ENCODE results near the gene TNPO3. TPM values are rescaled to one million over a fixed set of nuclear protein-coding genes. Genes with fewer than 3 reads are reported as not detected.
A peak's percentile ranks its signal among the peaks of the same experiment; 100 is the strongest.

Gene TNPO3
- total RNA-seq = 52.5 and 53.2 TPM in 2 replicates

DNA sequence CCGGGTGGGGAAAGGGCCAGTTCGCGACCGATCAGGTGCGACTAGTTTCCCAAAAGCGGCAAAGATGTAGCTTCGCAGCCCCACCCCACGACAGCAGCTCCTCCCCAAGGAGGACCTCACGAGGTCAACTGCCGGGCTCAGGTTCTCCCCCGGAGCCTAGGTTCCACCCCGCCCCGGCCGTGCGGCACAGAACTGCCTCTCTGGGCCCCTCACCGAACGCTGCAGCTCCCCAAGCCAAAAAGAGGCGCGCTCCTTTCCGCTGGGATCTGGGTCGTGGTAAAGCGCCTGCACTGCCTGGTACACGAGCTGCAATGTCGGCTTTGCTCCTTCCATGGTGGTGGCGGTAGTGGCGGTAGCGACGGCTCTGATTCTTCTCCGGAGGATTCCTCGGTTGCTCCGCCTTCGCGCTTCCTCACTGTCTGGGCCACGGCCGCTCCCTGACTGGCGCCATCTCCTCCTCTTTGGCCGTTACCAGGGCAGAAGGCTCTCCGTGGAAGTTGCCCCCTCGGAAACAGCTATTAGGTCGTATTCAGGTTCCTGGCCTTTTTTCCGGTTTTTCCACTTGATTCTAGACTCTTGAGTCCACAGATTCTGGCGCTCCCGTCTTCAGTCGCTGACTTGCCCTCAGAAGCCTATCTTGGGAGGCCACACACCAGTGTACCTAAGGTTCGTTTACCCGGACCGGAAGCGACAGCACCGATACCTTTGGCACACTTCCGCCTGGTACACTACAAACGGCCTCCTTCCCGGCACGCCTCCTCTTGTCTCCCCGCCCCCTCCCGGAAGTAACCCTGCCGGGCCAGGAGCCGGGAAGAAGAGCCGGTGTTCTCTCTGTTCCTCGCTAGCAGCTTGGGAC is at the start of gene TNPO3:
TSS of gene TNPO3 (minus strand) at position 674 of the 856 bp plus-strand sequence. CDS start at position 333, 341 bp downstream.
- H3K4me3 ChIP-seq (ENCODE audit: low read depth, low read length) = peak within 1 kb of the TSS; percentile 89
- DNase-seq (ENCODE audit: low read depth) = no peak
- TF ChIP-seq, protein P1, sequence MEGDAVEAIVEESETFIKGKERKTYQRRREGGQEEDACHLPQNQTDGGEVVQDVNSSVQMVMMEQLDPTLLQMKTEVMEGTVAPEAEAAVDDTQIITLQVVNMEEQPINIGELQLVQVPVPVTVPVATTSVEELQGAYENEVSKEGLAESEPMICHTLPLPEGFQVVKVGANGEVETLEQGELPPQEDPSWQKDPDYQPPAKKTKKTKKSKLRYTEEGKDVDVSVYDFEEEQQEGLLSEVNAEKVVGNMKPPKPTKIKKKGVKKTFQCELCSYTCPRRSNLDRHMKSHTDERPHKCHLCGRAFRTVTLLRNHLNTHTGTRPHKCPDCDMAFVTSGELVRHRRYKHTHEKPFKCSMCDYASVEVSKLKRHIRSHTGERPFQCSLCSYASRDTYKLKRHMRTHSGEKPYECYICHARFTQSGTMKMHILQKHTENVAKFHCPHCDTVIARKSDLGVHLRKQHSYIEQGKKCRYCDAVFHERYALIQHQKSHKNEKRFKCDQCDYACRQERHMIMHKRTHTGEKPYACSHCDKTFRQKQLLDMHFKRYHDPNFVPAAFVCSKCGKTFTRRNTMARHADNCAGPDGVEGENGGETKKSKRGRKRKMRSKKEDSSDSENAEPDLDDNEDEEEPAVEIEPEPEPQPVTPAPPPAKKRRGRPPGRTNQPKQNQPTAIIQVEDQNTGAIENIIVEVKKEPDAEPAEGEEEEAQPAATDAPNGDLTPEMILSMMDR (conservative IDR thresholded peaks at IDR 0.05; ENCODE audit: low read depth, low read length) = no peak

GRCh38 chr7:129103561-129104324 is 48.8 kb upstream of the TNPO3 start:
- TF ChIP-seq, protein P1 (conservative IDR thresholded peaks at IDR 0.05; ENCODE audit: low read depth, low read length) = no peak
- DNase-seq (ENCODE audit: low read depth) = no peak
- H3K4me3 ChIP-seq (ENCODE audit: low read depth, low read length) = no peak overlapping the region

DNA sequence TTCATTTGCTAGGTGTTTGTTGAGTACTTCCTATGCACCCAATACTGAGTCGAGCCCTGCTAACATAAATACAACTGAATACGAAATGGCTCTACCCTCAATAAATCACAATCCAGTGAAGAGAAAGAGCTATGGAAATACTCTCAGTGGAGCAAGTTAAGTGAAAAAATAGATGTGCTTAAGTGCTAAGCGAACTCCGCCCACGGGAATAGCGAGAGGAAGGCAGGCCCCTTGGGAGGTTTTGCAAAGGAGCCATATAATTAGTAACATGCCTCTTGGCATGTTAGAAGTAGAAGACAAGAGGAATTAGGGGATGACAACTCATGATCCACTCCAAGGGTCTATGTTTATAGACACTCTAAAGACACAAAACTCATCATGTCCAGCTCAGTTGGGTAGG is 46.8 kb upstream of the TNPO3 start:
- no peak for DNase-seq (ENCODE audit: low read depth)
- no peak overlapping the region for H3K4me3 ChIP-seq (ENCODE audit: low read depth, low read length)
- TF ChIP-seq, protein P1 (conservative IDR thresholded peaks at IDR 0.05; ENCODE audit: low read depth, low read length) = no peak

DNA sequence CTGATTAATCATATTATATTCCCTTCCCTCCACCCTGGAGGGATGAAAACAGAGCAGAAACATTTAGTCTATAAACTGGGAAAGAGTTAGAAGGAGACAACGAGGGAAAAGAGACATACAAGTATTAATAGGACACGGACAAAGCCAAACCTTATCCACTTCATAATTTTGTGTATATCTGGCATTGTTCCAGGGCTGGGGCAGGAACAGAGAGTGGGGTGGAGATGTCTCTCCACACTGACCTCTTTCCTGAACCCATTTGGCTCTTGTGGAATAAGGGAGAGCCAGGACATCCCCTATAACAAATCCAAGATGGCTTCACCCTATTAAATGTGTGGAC is 45.9 kb upstream of the TNPO3 start:
- TF ChIP-seq, protein P1 (conservative IDR thresholded peaks at IDR 0.05; ENCODE audit: low read depth, low read length) = no peak
- H3K4me3 ChIP-seq (ENCODE audit: low read depth, low read length) = no peak overlapping the region
- DNase-seq (ENCODE audit: low read depth) = no peak

DNA sequence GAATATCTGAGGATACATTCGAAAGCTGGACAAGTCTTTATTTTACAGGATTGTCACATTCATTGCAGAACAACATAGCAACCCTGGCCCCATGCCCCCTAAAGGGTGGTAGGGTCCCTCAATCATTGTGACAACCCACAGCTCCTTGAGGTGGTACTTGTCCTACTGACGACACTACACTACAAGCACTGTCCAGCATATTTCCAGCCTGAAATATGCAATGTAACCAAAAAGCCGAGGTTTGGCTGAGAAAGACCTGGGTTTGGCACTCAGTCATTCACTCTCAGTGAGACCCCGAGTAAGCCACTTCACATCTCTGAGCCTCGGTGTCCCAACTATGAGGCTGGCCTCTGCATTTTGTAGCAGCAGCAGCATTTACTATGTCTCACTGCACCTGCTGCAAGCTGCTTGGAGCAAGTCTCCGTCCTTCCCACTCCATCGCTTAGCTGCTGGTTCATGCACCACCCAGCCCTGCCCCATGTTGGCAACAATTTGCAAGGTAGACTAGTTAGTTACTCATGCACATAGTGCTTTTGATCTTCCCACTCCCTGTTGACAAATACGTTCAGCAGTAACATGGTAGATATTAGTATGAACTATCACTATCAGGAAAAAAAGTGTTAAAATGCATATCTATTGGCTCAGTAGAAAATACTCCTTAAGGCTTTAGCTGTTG is 43.6 kb upstream of the TNPO3 start:
- DNase-seq (ENCODE audit: low read depth) = no peak
- TF ChIP-seq, protein P1 (conservative IDR thresholded peaks at IDR 0.05; ENCODE audit: low read depth, low read length) = no peak
- H3K4me3 ChIP-seq (ENCODE audit: low read depth, low read length) = no peak overlapping the region

- DNase-seq (ENCODE audit: low read depth) = no peak
- TF ChIP-seq, protein P1 (conservative IDR thresholded peaks at IDR 0.05; ENCODE audit: low read depth, low read length) = no peak
- H3K4me3 ChIP-seq (ENCODE audit: low read depth, low read length) = no peak overlapping the region
Measured at GRCh38 chr7:129095258-129095657, 40.3 kb upstream of the TNPO3 start.

Measured in epithelial cell of proximal tubule (primary cell).